Vagina (tissue), 2 donors: ENCODE results near the gene SPINT2.

ENCODE experiments used
- POLR2A ChIP-seq, 2 donors: fragments of 450-650 bp; IDR thresholded peaks; one replicate each; pipeline ENCODE4 v1.6.1; 2017; ENCODE audit warnings: antibody characterized with exemption in 2 of 2, mild to moderate bottlenecking in 2 of 2, moderate library complexity in 2 of 2
- POLR2AphosphoS5 ChIP-seq, 2 donors: sonication (generic); formaldehyde crosslinking; IDR thresholded peaks; one replicate each; pipeline ENCODE4 v1.9.0; 2017; ENCODE audit warnings: antibody characterized with exemption in 2 of 2, mild to moderate bottlenecking in 2 of 2, low read depth in 1 of 2; ENCODE audit not compliant: insufficient read depth in 1 of 2

- TF ChIP-seq POLR2A (IDR thresholded peaks at IDR 0.05) (no peak), POLR2AphosphoS5 (IDR thresholded peaks at IDR 0.05; ENCODE audit: insufficient read depth in 1 of 2, low read depth in 1 of 2) (no peak)
These were observed 20.0 kb downstream of the SPINT2 start for GRCh38 chr19:38284422-38284821.
